HEK293 (cell line): ENCODE results near the gene GALNT4.

Source experiments
- CTCF ChIA-PET: fragments of 350-600 bp; formaldehyde crosslinking; extraction: SDS; loops from one replicate; lab custom pipeline; 2021; ENCODE audit warnings: antibody characterized with exemption; lab: Yijun Ruan, JAX
- POLR2A ChIA-PET: fragments of 300-600 bp; formaldehyde crosslinking; extraction: SDS; loops from one replicate; lab custom pipeline; 2020; ENCODE audit warnings: antibody characterized with exemption, inconsistent platforms; lab: Yijun Ruan, JAX
- H3K27ac ChIP-seq: fragments of 200-500 bp; sonication (Bioruptor generic); 2 replicates; pipeline ENCODE4 v1.5.1; 2014; ENCODE audit warnings: low read depth, low read length, control low read depth, inconsistent platforms; ENCODE audit errors: extremely low read depth
- H3K36me3 ChIP-seq, 2 experiments: fragments of 200-500 bp in 1 of 2; sonication (Bioruptor generic) in 1 of 2; 1 replicate in 1 of 2; 2 replicates in 1 of 2; pipeline ENCODE4 v1.5.1; 2014 to 2017; ENCODE audit warnings: inconsistent platforms in 2 of 2, low read length in 2 of 2; ENCODE audit not compliant: control insufficient read depth in 2 of 2, insufficient read depth in 1 of 2
- H3K4me1 ChIP-seq: fragments of 200-500 bp; sonication (Bioruptor generic); 2 replicates; pipeline ENCODE4 v1.5.1; 2014; ENCODE audit warnings: mild to moderate bottlenecking, low read length, inconsistent platforms; ENCODE audit not compliant: control insufficient read depth, insufficient read depth
- H3K4me3 ChIP-seq: 2 replicates; pipeline ENCODE4 v1.5.1; 2011; ENCODE audit warnings: low read depth, mild to moderate bottlenecking, control low read depth, low read length, moderate library complexity
- H3K9me3 ChIP-seq: fragments of 200-500 bp; sonication (Bioruptor generic); 2 replicates; pipeline ENCODE4 v1.5.1; 2014; ENCODE audit warnings: low read depth, low read length, inconsistent platforms; ENCODE audit not compliant: control insufficient read depth, insufficient read depth
- ELK4 ChIP-seq: IDR thresholded peaks from 2 replicates; pipeline ENCODE4 v1.6.1; 2011; ENCODE audit warnings: mild to moderate bottlenecking, low read depth, low read length, borderline replicate concordance
- GLIS2 ChIP-seq: fragments of 450-650 bp; formaldehyde crosslinking; IDR thresholded peaks from 2 replicates; pipeline ENCODE4 v1.5.1; 2016; ENCODE audit warnings: missing biosample characterization, missing genetic modification characterization
- HOXC10 ChIP-seq: sonication (generic); formaldehyde crosslinking; IDR thresholded peaks from 2 replicates; pipeline ENCODE4 v1.8.1; 2023; ENCODE audit warnings: mild to moderate bottlenecking, missing genetic modification reagents
- KLF16 ChIP-seq: fragments of 450-650 bp; formaldehyde crosslinking; IDR thresholded peaks from 2 replicates; pipeline ENCODE4 v1.5.1; 2017; ENCODE audit warnings: missing biosample characterization, missing genetic modification characterization
- KLF8 ChIP-seq: fragments of 450-650 bp; formaldehyde crosslinking; IDR thresholded peaks from 2 replicates; pipeline ENCODE4 v1.5.1; 2016; ENCODE audit warnings: missing biosample characterization, missing genetic modification characterization
- PATZ1 ChIP-seq: fragments of 450-650 bp; formaldehyde crosslinking; IDR thresholded peaks from 2 replicates; pipeline ENCODE4 v1.5.1; 2016; ENCODE audit warnings: missing biosample characterization, missing genetic modification characterization
- PRDM1 ChIP-seq: fragments of 450-650 bp; formaldehyde crosslinking; IDR thresholded peaks from 2 replicates; pipeline ENCODE4; 2016; ENCODE audit warnings: missing biosample characterization, missing genetic modification characterization
- PRDM10 ChIP-seq: fragments of 450-650 bp; formaldehyde crosslinking; IDR thresholded peaks from 2 replicates; pipeline ENCODE4 v1.5.1; 2016; ENCODE audit warnings: missing biosample characterization, missing genetic modification characterization
- RBAK ChIP-seq: fragments of 450-650 bp; formaldehyde crosslinking; IDR thresholded peaks from 2 replicates; pipeline ENCODE4 v1.5.1; 2016; ENCODE audit warnings: missing biosample characterization, missing genetic modification characterization
- SP3 ChIP-seq: fragments of 450-650 bp; formaldehyde crosslinking; IDR thresholded peaks from 2 replicates; pipeline ENCODE4 v1.5.1; 2016; ENCODE audit warnings: missing biosample characterization, missing genetic modification characterization
- WT1 ChIP-seq: fragments of 450-650 bp; formaldehyde crosslinking; IDR thresholded peaks from 2 replicates; pipeline ENCODE4 v1.5.1; 2016; ENCODE audit warnings: missing biosample characterization, missing genetic modification characterization
- ZBTB17 ChIP-seq: fragments of 450-650 bp; formaldehyde crosslinking; IDR thresholded peaks from 2 replicates; pipeline ENCODE4 v1.5.1; 2016; ENCODE audit warnings: missing biosample characterization, missing genetic modification characterization
- ZBTB44 ChIP-seq: fragments of 450-650 bp; IDR thresholded peaks from 2 replicates; pipeline ENCODE4 v1.5.1; 2018; ENCODE audit warnings: missing biosample characterization, mild to moderate bottlenecking, missing genetic modification characterization
- ZNF155 ChIP-seq: fragments of 450-650 bp; formaldehyde crosslinking; IDR thresholded peaks from 2 replicates; pipeline ENCODE4 v1.5.1; 2016; ENCODE audit warnings: missing biosample characterization, missing genetic modification characterization
- ZNF175 ChIP-seq: fragments of 450-650 bp; formaldehyde crosslinking; IDR thresholded peaks from 2 replicates; pipeline ENCODE4 v1.5.1; 2016; ENCODE audit warnings: missing biosample characterization, missing genetic modification characterization
- ZNF341 ChIP-seq: fragments of 450-650 bp; formaldehyde crosslinking; IDR thresholded peaks from 2 replicates; pipeline ENCODE4; 2016; ENCODE audit warnings: low read depth, missing biosample characterization, missing genetic modification characterization
- ZNF354C ChIP-seq: fragments of 450-650 bp; formaldehyde crosslinking; IDR thresholded peaks from 2 replicates; pipeline ENCODE4 v1.5.1; 2016; ENCODE audit warnings: missing biosample characterization, missing genetic modification characterization, low read depth, borderline replicate concordance
- ZNF366 ChIP-seq: fragments of 450-650 bp; formaldehyde crosslinking; conservative IDR thresholded peaks from 2 replicates; pipeline ENCODE4 v1.5.1; 2016; ENCODE audit warnings: missing biosample characterization, missing genetic modification characterization
- ZNF391 ChIP-seq: fragments of 450-650 bp; formaldehyde crosslinking; IDR thresholded peaks from 2 replicates; pipeline ENCODE4 v1.5.1; 2016; ENCODE audit warnings: low read depth, missing biosample characterization, missing genetic modification characterization, borderline replicate concordance
- ZNF473 ChIP-seq: fragments of 450-650 bp; formaldehyde crosslinking; IDR thresholded peaks from 2 replicates; pipeline ENCODE4 v1.5.1; 2017; ENCODE audit warnings: missing biosample characterization, missing genetic modification characterization
- ZNF488 ChIP-seq: fragments of 450-650 bp; formaldehyde crosslinking; IDR thresholded peaks from 2 replicates; pipeline ENCODE4 v1.5.1; 2016; ENCODE audit warnings: missing biosample characterization, missing genetic modification characterization
- ZNF501 ChIP-seq: fragments of 450-650 bp; formaldehyde crosslinking; IDR thresholded peaks from 2 replicates; pipeline ENCODE4 v1.5.1; 2016; ENCODE audit warnings: missing biosample characterization, missing genetic modification characterization
- ZNF555 ChIP-seq: fragments of 450-650 bp; formaldehyde crosslinking; conservative IDR thresholded peaks from 2 replicates; pipeline ENCODE4 v1.5.1; 2017; ENCODE audit warnings: missing biosample characterization, mild to moderate bottlenecking, missing genetic modification characterization, inconsistent platforms
- ZNF596 ChIP-seq: fragments of 450-650 bp; IDR thresholded peaks from 2 replicates; pipeline ENCODE4 v1.5.0; 2018; ENCODE audit warnings: missing biosample characterization, mild to moderate bottlenecking, missing genetic modification characterization, moderate library complexity
- ZNF626 ChIP-seq: fragments of 450-650 bp; sonication (Bioruptor Pico); formaldehyde crosslinking; IDR thresholded peaks from 2 replicates; pipeline ENCODE4 v1.5.1; 2018; ENCODE audit warnings: missing biosample characterization, missing genetic modification characterization, inconsistent platforms
- ZNF654 ChIP-seq: fragments of 450-650 bp; formaldehyde crosslinking; IDR thresholded peaks from 2 replicates; pipeline ENCODE4 v1.5.1; 2016; ENCODE audit warnings: low read depth, missing biosample characterization, missing genetic modification characterization
- ZNF747 ChIP-seq: fragments of 450-650 bp; formaldehyde crosslinking; IDR thresholded peaks from 2 replicates; pipeline ENCODE4 v1.5.1; 2016; ENCODE audit warnings: missing biosample characterization, missing genetic modification characterization
- ZSCAN23 ChIP-seq: fragments of 450-650 bp; formaldehyde crosslinking; IDR thresholded peaks from 2 replicates; pipeline ENCODE4 v1.5.1; 2016; ENCODE audit warnings: missing biosample characterization, missing genetic modification characterization

The GALNT4 gene

GRCh38 chr12:89524541-89525304, at the start of gene GALNT4 (continued):
- TF ChIP-seq PRDM10 (tag by site-specific recombination), result peak; percentile 99
- TF ChIP-seq ZNF501, result peak; percentile 66; the same call in 1 of the 2 replicates
- TF ChIP-seq ZNF626 (tag by site-specific recombination), result no peak
- TF ChIP-seq ZNF354C, result no peak
- TF ChIP-seq ZBTB17 (tag by site-specific recombination), result peak; percentile 81
- TF ChIP-seq KLF16 (tag by site-specific recombination), result peak; percentile 64; the same call in 1 of the 2 replicates
- TF ChIP-seq GLIS2 (tag by site-specific recombination), result peak; percentile 64
- TF ChIP-seq ZNF391 (tag by site-specific recombination), result peak; percentile 33; the same call in 1 of the 2 replicates
- TF ChIP-seq ZNF654, result peak; percentile 17
- TF ChIP-seq ZNF366 (tag by site-specific recombination), result peak; percentile 57
- peak; percentile 23; the same call in 1 of the 2 replicates for TF ChIP-seq WT1
- no peak for TF ChIP-seq ZNF596 (tag by site-specific recombination)
- TF ChIP-seq SP3 (tag by site-specific recombination), result peak; percentile 53
- no peak for TF ChIP-seq HOXC10 (CRISPR knock-in tag)
- TF ChIP-seq ZNF341 (tag by site-specific recombination), result no peak; the same call in 1 of the 2 replicates

GRCh38 chr12:89573051-89573810, 48.6 kb upstream of the GALNT4 start:
- no peaks in the 10 kb centered on the region for H3K9me3 ChIP-seq
- ChIA-PET POLR2A (no interaction called here), CTCF (interaction anchor here (0.6 kb wide), 1 partner anchor 18 kb away, joined by 6 read pairs; no protein-coding TSS in a partner anchor)
- H3K4me3 ChIP-seq, result no peak overlapping the region
- no peak overlapping the region for H3K27ac ChIP-seq
- H3K4me1 ChIP-seq, result peaks cover 11% of the 10 kb centered on the region
- no peaks in the 10 kb centered on the region for H3K36me3 ChIP-seq
- no peak for TF ChIP-seq PATZ1 (tag by site-specific recombination)
- TF ChIP-seq ZNF747, result no peak
- no peak for TF ChIP-seq ZNF473 (tag by site-specific recombination)
- TF ChIP-seq KLF8 (tag by site-specific recombination), result no peak
- TF ChIP-seq ZNF366 (tag by site-specific recombination), result no peak
- TF ChIP-seq PRDM1 (tag by site-specific recombination), result no peak
- TF ChIP-seq ZNF488 (tag by site-specific recombination), result no peak
- TF ChIP-seq ELK4, result no peak
- no peak for TF ChIP-seq ZNF175
- TF ChIP-seq ZNF555 (tag by site-specific recombination), result no peak
- TF ChIP-seq ZSCAN23 (tag by site-specific recombination), result no peak
- TF ChIP-seq ZBTB44 (tag by site-specific recombination), result no peak
- TF ChIP-seq RBAK (tag by site-specific recombination), result no peak
- no peak for TF ChIP-seq ZNF155 (tag by site-specific recombination)
